ENCODE results near the gene SNRPB. TPM values are rescaled to one million over a fixed set of nuclear protein-coding genes. Genes with fewer than 3 reads are reported as not detected.

Gene SNRPB
- total RNA-seq, 1 experiment from 2014 or later: 462 TPM

DNA sequence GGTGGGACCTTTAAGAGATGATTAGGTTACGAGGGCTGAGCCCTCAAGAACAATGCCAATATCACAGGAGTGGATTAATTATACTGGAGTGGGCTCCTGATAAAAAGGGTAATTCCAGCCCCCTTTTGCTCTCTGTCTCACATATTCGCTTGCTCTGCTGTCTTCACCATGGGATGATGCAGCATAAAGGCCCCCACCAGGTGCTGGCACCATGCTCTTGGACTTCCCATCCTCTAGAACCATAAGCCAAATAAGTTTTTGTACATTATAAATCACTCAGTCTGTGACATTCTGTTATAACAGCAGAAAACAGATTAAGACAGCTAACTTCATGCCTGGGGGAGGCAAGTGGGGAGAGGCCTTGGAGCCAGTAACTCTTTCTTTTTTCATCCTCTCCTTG, 9.8 kb upstream of the SNRPB start:
- H3K4me1 ChIP-seq (ENCODE audit: insufficient read depth, low read length): no peaks in the 10 kb centered on the region; the same call in 1 of the 2 replicates
- no peaks in the 10 kb centered on the region for H3K79me1 ChIP-seq (ENCODE audit: insufficient read depth, low read depth, low read length, poor library complexity, severe bottlenecking)
- H2AK5ac ChIP-seq (ENCODE audit: insufficient read length, low read length): no peak overlapping the region
- peaks cover 0 to 13% (median 10%) of the 10 kb centered on the region in 3 experiments; a peak in 2 of 7 replicates for H3K36me3 Mint-ChIP-seq (ENCODE audit: insufficient read depth in 1 of 3, low read depth in 3 of 3)
- H3K14ac ChIP-seq (ENCODE audit: insufficient read depth, low read length): no peak overlapping the region
- no peaks in the 10 kb centered on the region for H4K20me1 ChIP-seq (ENCODE audit: control insufficient read depth, insufficient read depth, insufficient read length)
- no peak overlapping the region for H2BK12ac ChIP-seq (ENCODE audit: insufficient read length, low read depth, low read length)
- no peak overlapping the region for H3K4me3 Mint-ChIP-seq
- H3K9me3 Mint-ChIP-seq: no peaks in the 10 kb centered on the region
- H2BK20ac ChIP-seq (ENCODE audit: low read depth, low read length, poor library complexity, severe bottlenecking): no peak overlapping the region
- H3T11ph ChIP-seq (ENCODE audit: low read length): no peak overlapping the region
- no peak for DNase-seq
- no peak overlapping the region for H3K4me2 ChIP-seq (ENCODE audit: insufficient read depth, insufficient read length, low read length)
- no peaks in the 10 kb centered on the region for H3K9me3 ChIP-seq (ENCODE audit: control insufficient read depth, low read depth, low read length)
- H3K56ac ChIP-seq (ENCODE audit: insufficient read length, low read depth, low read length): no peak overlapping the region
- H2BK5ac ChIP-seq (ENCODE audit: insufficient read length, low read length): no peak overlapping the region
- no peak overlapping the region for H3K27ac Mint-ChIP-seq
- no peak overlapping the region for H3K27ac ChIP-seq (ENCODE audit: insufficient read length, low read depth, low read length)
- no peak overlapping the region for H4K5ac ChIP-seq (ENCODE audit: insufficient read length, low read depth, low read length)
- no peak overlapping the region for H3K9ac ChIP-seq (ENCODE audit: extremely low read depth, insufficient read length, low read length)
- H3K27me3 Mint-ChIP-seq (ENCODE audit: low read depth): peaks cover 8% of the 10 kb centered on the region
- H3K79me2 ChIP-seq (ENCODE audit: insufficient read depth, low read length): no peaks in the 10 kb centered on the region
- no peaks in the 10 kb centered on the region for H3K23me2 ChIP-seq (ENCODE audit: insufficient read length, low read depth, low read length, poor library complexity, severe bottlenecking)
- no peak overlapping the region for H2AFZ ChIP-seq (ENCODE audit: low read length)
- no peak overlapping the region for H3K23ac ChIP-seq (ENCODE audit: insufficient read length, low read depth, low read length)
- no peak overlapping the region for H2BK120ac ChIP-seq (ENCODE audit: low read depth, low read length, poor library complexity, severe bottlenecking)
- H4K8ac ChIP-seq (replicated peaks; ENCODE audit: insufficient read length, low read depth, low read length): no peak overlapping the region
- H3K27me3 ChIP-seq (ENCODE audit: insufficient read depth, low read length): no peaks in the 10 kb centered on the region
- TF ChIP-seq, protein P1, sequence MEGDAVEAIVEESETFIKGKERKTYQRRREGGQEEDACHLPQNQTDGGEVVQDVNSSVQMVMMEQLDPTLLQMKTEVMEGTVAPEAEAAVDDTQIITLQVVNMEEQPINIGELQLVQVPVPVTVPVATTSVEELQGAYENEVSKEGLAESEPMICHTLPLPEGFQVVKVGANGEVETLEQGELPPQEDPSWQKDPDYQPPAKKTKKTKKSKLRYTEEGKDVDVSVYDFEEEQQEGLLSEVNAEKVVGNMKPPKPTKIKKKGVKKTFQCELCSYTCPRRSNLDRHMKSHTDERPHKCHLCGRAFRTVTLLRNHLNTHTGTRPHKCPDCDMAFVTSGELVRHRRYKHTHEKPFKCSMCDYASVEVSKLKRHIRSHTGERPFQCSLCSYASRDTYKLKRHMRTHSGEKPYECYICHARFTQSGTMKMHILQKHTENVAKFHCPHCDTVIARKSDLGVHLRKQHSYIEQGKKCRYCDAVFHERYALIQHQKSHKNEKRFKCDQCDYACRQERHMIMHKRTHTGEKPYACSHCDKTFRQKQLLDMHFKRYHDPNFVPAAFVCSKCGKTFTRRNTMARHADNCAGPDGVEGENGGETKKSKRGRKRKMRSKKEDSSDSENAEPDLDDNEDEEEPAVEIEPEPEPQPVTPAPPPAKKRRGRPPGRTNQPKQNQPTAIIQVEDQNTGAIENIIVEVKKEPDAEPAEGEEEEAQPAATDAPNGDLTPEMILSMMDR (conservative IDR thresholded peaks at IDR 0.05): no peak
- WGBS (ENCODE audit: extremely low coverage, insufficient read length, low lambda C conversion rate): no CpG with 5 or more reads among the region's 2 CpGs
- H3K18ac ChIP-seq (ENCODE audit: insufficient read length, low read depth, low read length): no peak overlapping the region
- H3K4ac ChIP-seq (ENCODE audit: low read depth, low read length): no peak overlapping the region
- no peak overlapping the region for H2BK15ac ChIP-seq (ENCODE audit: low read depth, low read length)
- no peak overlapping the region for H4K91ac ChIP-seq (ENCODE audit: insufficient read length, low read depth, low read length)
- H3K4me1 Mint-ChIP-seq: peaks cover under 1 to 5% of the 10 kb centered on the region in 2 experiments; a peak in 3 of 4 replicates
